A549 (cell line): Measurements from ENCODE around the gene DCLRE1B. TPM values are rescaled to one million over a fixed set of nuclear protein-coding genes. Genes with fewer than 3 reads are reported as not detected.
A peak's percentile ranks its signal among the peaks of the same experiment; 100 is the strongest.

Experiments
- ATAC-seq, 2 experiments: fragments of 200-7000 bp in 1 of 2; fragments of >200 bp in 1 of 2; cut with Nextera tagmentation in 1 of 2; cut with Tn5 transposase in 1 of 2; 3 replicates each; pipeline versions ENCODE4 v1.8.0 to v1.9.1; 2018 to 2020; ENCODE audit warnings: mild to moderate bottlenecking in 1 of 2, moderate library complexity in 1 of 2
- CTCF ChIA-PET: fragments of 300-600 bp; sonication (Branson Sonifier 250); formaldehyde crosslinking; extraction: SDS; loops from one replicate; lab custom pipeline; 2021; ENCODE audit warnings: antibody characterized with exemption, inconsistent platforms; lab: Yijun Ruan, JAX
- POLR2A ChIA-PET: fragments of 350-600 bp; formaldehyde crosslinking; extraction: SDS; loops from one replicate; lab custom pipeline; 2021; ENCODE audit warnings: antibody characterized with exemption, inconsistent platforms; lab: Yijun Ruan, JAX
- DNase-seq, 2 experiments: peaks; one replicate each; pipeline versions ENCODE4 v3.0.0 to v3.0.0-alpha.2; 2011 to 2016; ENCODE audit warnings: low read depth in 1 of 2, low spot score in 1 of 2
- FAIRE-seq: peaks from 2 replicates; lab custom pipeline; 2011; peaks lifted over from hg19 to GRCh38; lab: Jason Lieb, UNC
- H3K27ac ChIP-seq, 2 experiments: fragments of >200 bp; sonication (Bioruptor Twin); formaldehyde crosslinking; 3 replicates each; pipeline ENCODE4 v1.5.1; 2016 to 2017
- H3K4me1 ChIP-seq: fragments of >200 bp; sonication (Bioruptor Twin); formaldehyde crosslinking; 3 replicates; pipeline ENCODE4 v1.6.1; 2016
- H3K4me2 ChIP-seq: fragments of >200 bp; sonication (Bioruptor Twin); formaldehyde crosslinking; 3 replicates; pipeline ENCODE4 v1.6.1; 2016
- H3K4me3 ChIP-seq: fragments of >200 bp; sonication (Bioruptor Twin); formaldehyde crosslinking; 3 replicates; pipeline ENCODE4 v1.5.1; 2016
- H3K9me3 ChIP-seq: fragments of >200 bp; sonication (Bioruptor Twin); formaldehyde crosslinking; 3 replicates; pipeline ENCODE4 v1.6.1; 2016
- CBX2 ChIP-seq: fragments of 200-600 bp; sonication (generic); IDR thresholded peaks from 2 replicates; pipeline ENCODE4 v1.6.1; 2016; ENCODE audit warnings: low read depth, mild to moderate bottlenecking, borderline replicate concordance
- CBX8 ChIP-seq: fragments of 200-600 bp; sonication (generic); IDR thresholded peaks from 2 replicates; pipeline ENCODE4 v1.6.1; 2016
- CEBPB ChIP-seq, 2 experiments: fragments of >200 bp in 1 of 2; sonication (Bioruptor Twin) in 1 of 2; formaldehyde crosslinking in 1 of 2; IDR thresholded peaks; 2 replicates each; pipeline ENCODE4 v1.6.1; 2012 to 2016
- CHD2 ChIP-seq: fragments of 150-350 bp; IDR thresholded peaks from 2 replicates; pipeline ENCODE4 v1.6.1; 2014; ENCODE audit warnings: low read length; ENCODE audit not compliant: partially characterized antibody
- CHD4 ChIP-seq: fragments of 200-600 bp; sonication (generic); IDR thresholded peaks from 2 replicates; pipeline ENCODE4 v1.6.1; 2016; ENCODE audit warnings: antibody characterized with exemption, mild to moderate bottlenecking, borderline replicate concordance
- EHF ChIP-seq: fragments of 250-450 bp; sonication (Bioruptor Pico); IDR thresholded peaks from 2 replicates; pipeline ENCODE4 v1.5.0; 2020; ENCODE audit warnings: mild to moderate bottlenecking
- EP300 ChIP-seq, 2 experiments: fragments of >200 bp; sonication (Bioruptor Twin); formaldehyde crosslinking; IDR thresholded peaks; 2 replicates in 1 of 2; 3 replicates in 1 of 2; pipeline ENCODE4 v1.6.1; 2016 to 2017
- ESRRA ChIP-seq: fragments of 150-350 bp; IDR thresholded peaks from 2 replicates; pipeline ENCODE4 v1.6.1; 2014; ENCODE audit warnings: mild to moderate bottlenecking, low read length, borderline replicate concordance
- FOXS1 ChIP-seq: fragments of 250-450 bp; sonication (Bioruptor Pico); IDR thresholded peaks from 2 replicates; pipeline ENCODE4 v1.5.0; 2020; ENCODE audit warnings: mild to moderate bottlenecking, moderate library complexity
- HDAC2 ChIP-seq: fragments of 200-600 bp; sonication (generic); IDR thresholded peaks from 2 replicates; pipeline ENCODE4 v1.6.1; 2016
- HOXA7 ChIP-seq: fragments of 250-450 bp; sonication (Bioruptor Pico); IDR thresholded peaks from 2 replicates; pipeline ENCODE4 v1.5.0; 2020; ENCODE audit warnings: mild to moderate bottlenecking, moderate library complexity
- HOXB5 ChIP-seq: fragments of 250-450 bp; sonication (Bioruptor Pico); IDR thresholded peaks from 2 replicates; pipeline ENCODE4 v1.5.0; 2020; ENCODE audit warnings: mild to moderate bottlenecking, moderate library complexity
- JUN ChIP-seq, 2 experiments: fragments of >200 bp; sonication (Bioruptor Twin); formaldehyde crosslinking; IDR thresholded peaks; 2 replicates in 1 of 2; 3 replicates in 1 of 2; pipeline ENCODE4 v1.6.1; 2016 to 2017
- JUNB ChIP-seq: fragments of >200 bp; sonication (Bioruptor Twin); formaldehyde crosslinking; IDR thresholded peaks from 2 replicates; pipeline ENCODE4 v1.6.1; 2016
- KDM1A ChIP-seq: fragments of 200-600 bp; sonication (generic); IDR thresholded peaks from 2 replicates; pipeline ENCODE4 v1.6.1; 2016; ENCODE audit warnings: low read depth, mild to moderate bottlenecking
- MAFK ChIP-seq: fragments of 450-650 bp; IDR thresholded peaks from 2 replicates; pipeline ENCODE4 v1.6.1; 2014; ENCODE audit not compliant: partially characterized antibody
- MAZ ChIP-seq: fragments of 150-350 bp; IDR thresholded peaks from 2 replicates; pipeline ENCODE4 v1.6.1; 2014; ENCODE audit warnings: antibody characterized with exemption, low read depth, low read length, borderline replicate concordance
- MYC ChIP-seq: IDR thresholded peaks from 2 replicates; pipeline ENCODE4 v1.6.1; 2012; ENCODE audit warnings: mild to moderate bottlenecking, inconsistent platforms, low read length, improper control_type of control experiment, borderline replicate concordance
- NR3C1 ChIP-seq: fragments of >200 bp; sonication (Bioruptor Twin); formaldehyde crosslinking; IDR thresholded peaks from 3 replicates; pipeline ENCODE4 v1.6.1; 2017
- PHF8 ChIP-seq: fragments of 200-600 bp; sonication (generic); IDR thresholded peaks from 2 replicates; pipeline ENCODE4 v1.6.1; 2016; ENCODE audit warnings: low read depth, mild to moderate bottlenecking, antibody characterized with exemption, moderate library complexity, borderline replicate concordance
- POLR2A ChIP-seq: IDR thresholded peaks from 2 replicates; pipeline ENCODE4 v1.6.1; 2012; ENCODE audit warnings: mild to moderate bottlenecking, low read length
- POLR2AphosphoS2 ChIP-seq: conservative IDR thresholded peaks from 2 replicates; pipeline ENCODE4 v1.6.1; 2012; ENCODE audit warnings: low read length, improper control_type of control experiment, inconsistent platforms
- RAD21 ChIP-seq, 2 experiments: fragments of >200 bp in 1 of 2; sonication (Bioruptor Twin) in 1 of 2; formaldehyde crosslinking in 1 of 2; IDR thresholded peaks in 1 of 2; conservative IDR thresholded peaks in 1 of 2; 2 replicates in 1 of 2; 3 replicates in 1 of 2; pipeline ENCODE4 v1.6.1; 2012 to 2018; ENCODE audit warnings: inconsistent platforms in 1 of 2
- RARB ChIP-seq: fragments of 250-450 bp; sonication (Bioruptor Pico); IDR thresholded peaks from 2 replicates; pipeline ENCODE4 v1.8.0; 2021; ENCODE audit warnings: mild to moderate bottlenecking, moderate library complexity
- SMC3 ChIP-seq: fragments of >200 bp; sonication (Bioruptor Twin); formaldehyde crosslinking; IDR thresholded peaks from 3 replicates; pipeline ENCODE4 v1.6.1; 2018; ENCODE audit warnings: inconsistent platforms
- TFCP2L1 ChIP-seq: fragments of 250-450 bp; sonication (Bioruptor Pico); IDR thresholded peaks from 2 replicates; pipeline ENCODE4 v1.5.0; 2021; ENCODE audit warnings: mild to moderate bottlenecking
- ZC3H11A ChIP-seq: fragments of 450-650 bp; IDR thresholded peaks from 2 replicates; pipeline ENCODE4 v1.6.1; 2014; ENCODE audit warnings: antibody characterized with exemption, mild to moderate bottlenecking
- ZNF302 ChIP-seq: fragments of 250-450 bp; sonication (Bioruptor Pico); IDR thresholded peaks from 2 replicates; pipeline ENCODE4 v1.9.0; 2021; ENCODE audit warnings: inconsistent platforms, mild to moderate bottlenecking, moderate library complexity
- WGBS: methylation state at CpG from one replicate; pipeline ENCODE4 v1.1.6; 2017; ENCODE audit errors: missing lambda C conversion rate; 5-methylcytosine and 5-hydroxymethylcytosine counted together
- polyA minus RNA-seq: library from RNA; depleted of rRNA, polyadenylated mRNA; stranded (reverse); fragments of >200 nt; gene quantifications from 2 replicates; pipeline ENCODE4 v1.2.3, GENCODE V29; 2011; rRNA and poly(A)+ RNA removed
- polyA plus RNA-seq, 4 experiments: library from polyadenylated mRNA; depleted of rRNA in 3 of 4; stranded (reverse); fragments of >200 nt; fragmentation: RNase III in 1 of 4; extraction: RNeasy Plus Mini Kit Qiagen cat#74134 plus additional on column Dnase treatment in 1 of 4; gene quantifications; 2 replicates in 3 of 4; 3 replicates in 1 of 4; pipeline ENCODE4 v1.2.3, GENCODE V29; 2011 to 2017
- TF ChIP-seq, protein P1 (sequence below): IDR thresholded peaks from 2 replicates; pipeline ENCODE4 v1.6.1; 2012
- TF ChIP-seq, protein P2 (sequence below): fragments of >200 bp; sonication (Bioruptor Twin); formaldehyde crosslinking; IDR thresholded peaks from 3 replicates; pipeline ENCODE4 v1.5.1; 2016
- TF ChIP-seq, protein P3 (sequence below): fragments of >200 bp; sonication (Bioruptor Twin); formaldehyde crosslinking; IDR thresholded peaks from 2 replicates; pipeline ENCODE4 v1.6.1; 2016
- TF ChIP-seq, protein P4 (sequence below): fragments of 250-450 bp; sonication (Bioruptor Pico); IDR thresholded peaks from 2 replicates; pipeline ENCODE4 v1.5.0; 2020; ENCODE audit warnings: low read depth, mild to moderate bottlenecking, moderate library complexity
- TF ChIP-seq, protein P5 (sequence below): fragments of >200 bp; sonication (Bioruptor Twin); formaldehyde crosslinking; IDR thresholded peaks from 3 replicates; pipeline ENCODE4 v1.6.1; 2016
- TF ChIP-seq, protein P6 (sequence below): IDR thresholded peaks from 2 replicates; pipeline ENCODE4 v1.6.1; 2012; ENCODE audit warnings: low read depth, borderline replicate concordance

Gene DCLRE1B
- polyA plus RNA-seq (2011; rRNA removed) = 4.8 and 6.3 TPM in 2 replicates
- 3.8 and 5.1 TPM in 2 replicates for polyA plus RNA-seq (2012; cell fraction: cytosol; rRNA removed)
- polyA plus RNA-seq (2012; cell fraction: nucleus; rRNA removed) = 2.6 TPM in 2 replicates
- 5.5 to 6.4 TPM (median 5.7 TPM) in 3 replicates for polyA plus RNA-seq (2017; fragmentation: RNase III; extraction: RNeasy Plus Mini Kit Qiagen cat#74134 plus additional on column Dnase treatment)
- polyA minus RNA-seq = 5.5 and 6.7 TPM in 2 replicates

DNA sequence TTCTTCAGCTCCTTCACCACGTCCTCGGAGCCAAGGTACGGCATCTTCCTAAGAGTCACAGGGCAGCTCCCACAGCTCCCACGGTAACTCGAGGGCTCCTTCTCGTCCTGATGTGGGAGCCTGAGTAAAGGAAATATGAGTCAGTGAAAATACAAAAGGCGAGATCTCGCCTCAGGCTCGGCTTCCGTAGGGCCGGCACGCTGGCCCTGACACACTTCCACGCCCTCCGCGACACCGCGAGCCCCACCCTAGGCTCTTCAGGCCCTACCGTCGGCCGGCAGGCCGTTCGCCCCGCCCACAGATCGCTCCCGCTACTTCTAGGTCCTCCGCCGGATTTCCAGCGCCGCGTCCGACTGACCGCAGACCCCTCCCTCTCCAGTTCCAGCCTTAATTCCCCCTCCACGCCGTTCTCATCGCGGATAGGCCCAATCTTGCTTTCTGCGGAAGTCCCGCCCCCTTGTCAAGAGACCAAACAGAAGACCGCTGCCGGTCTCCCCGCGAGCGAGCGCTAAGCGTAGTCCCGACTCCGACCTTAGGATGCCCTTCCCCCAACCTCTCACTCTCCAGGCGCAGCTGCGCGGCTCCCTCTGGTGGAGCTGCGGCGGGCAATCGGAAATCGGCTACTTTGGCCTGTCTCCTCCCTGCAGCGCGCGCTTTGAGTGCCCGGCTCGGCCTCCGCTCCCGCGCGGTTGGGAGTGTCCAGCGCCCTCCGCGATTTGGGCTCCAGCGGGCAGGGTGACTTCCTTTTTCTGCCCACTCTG is at the start of gene DCLRE1B, which contains the start of gene AP4B1:
Gene DCLRE1B (plus strand): TSS at position 653 of the 761 bp plus-strand sequence. CDS start 261 bp downstream, outside the sequence.
Gene AP4B1 (minus strand): TSS at position 126 of the 761 bp plus-strand sequence. CDS start 82 bp downstream, at position 44.
- ChIA-PET POLR2A (interaction anchor here (3.5 kb wide), 1 partner anchor 25 kb away, joined by 32 read pairs; the partner anchor contains the start of gene HIPK1), CTCF (interaction anchor here (0.7 to 3.0 kb wide), 11 partner anchors 12 to 146 kb away, joined by 3 to 11 read pairs (median 3); partner anchors contain the start of genes BCL2L15, HIPK1 and PHTF1)
- no peaks in the 10 kb centered on the region for H3K9me3 ChIP-seq
- peak; percentile 95 to 96 for ATAC-seq
- peak; percentile 86 to 99 for DNase-seq
- no peak for FAIRE-seq
- H3K4me3 ChIP-seq = peak within 1 kb of the TSS; percentile 77
- H3K4me2 ChIP-seq = peak within 1 kb of the TSS; percentile 95
- WGBS = under 1% methylated on average over 37 of the region's 67 CpGs
- H3K4me1 ChIP-seq = peaks cover 9% of the 10 kb centered on the region; the same call in 1 of the 3 replicates
- H3K27ac ChIP-seq = peak within 1 kb of the TSS; percentile 83 to 92
- TF ChIP-seq CBX2 (no peak), HDAC2 (no peak), CBX8 (no peak), MAFK (no peak), RAD21 (conservative IDR thresholded peaks at IDR 0.05 in 1 of 2, IDR thresholded peaks at IDR 0.05 in 1 of 2) (peak; percentile 61 to 76), KDM1A (no peak), JUN (IDR thresholded peaks at IDR 0.05) (peak in 1 of 2 experiments; percentile 73; a peak in 3 of 5 replicates), ZNF302 (no peak), ESRRA (no peak), POLR2AphosphoS2 (no peak), RARB (CRISPR knock-in tag) (no peak), PHF8 (peak; percentile 66; the same call in 1 of the 2 replicates), SMC3 (peak; percentile 68), JUNB (no peak), MAZ (no peak), NR3C1 (no peak), CHD4 (no peak), ZC3H11A (no peak), HOXB5 (CRISPR knock-in tag) (no peak), EHF (CRISPR knock-in tag) (no peak), CEBPB (IDR thresholded peaks at IDR 0.05) (no peak), CHD2 (peak; percentile 64), POLR2A (peak; percentile 76), HOXA7 (no peak), FOXS1 (CRISPR knock-in tag) (no peak), EP300 (IDR thresholded peaks at IDR 0.05) (no peak), TFCP2L1 (no peak), MYC (peak; percentile 53; the same call in 1 of the 2 replicates)
- TF ChIP-seq, protein P1, sequence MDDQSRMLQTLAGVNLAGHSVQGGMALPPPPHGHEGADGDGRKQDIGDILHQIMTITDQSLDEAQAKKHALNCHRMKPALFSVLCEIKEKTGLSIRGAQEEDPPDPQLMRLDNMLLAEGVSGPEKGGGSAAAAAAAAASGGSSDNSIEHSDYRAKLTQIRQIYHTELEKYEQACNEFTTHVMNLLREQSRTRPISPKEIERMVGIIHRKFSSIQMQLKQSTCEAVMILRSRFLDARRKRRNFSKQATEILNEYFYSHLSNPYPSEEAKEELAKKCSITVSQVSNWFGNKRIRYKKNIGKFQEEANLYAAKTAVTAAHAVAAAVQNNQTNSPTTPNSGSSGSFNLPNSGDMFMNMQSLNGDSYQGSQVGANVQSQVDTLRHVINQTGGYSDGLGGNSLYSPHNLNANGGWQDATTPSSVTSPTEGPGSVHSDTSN = no peak; the same call in 1 of the 2 replicates
- TF ChIP-seq, protein P2, sequence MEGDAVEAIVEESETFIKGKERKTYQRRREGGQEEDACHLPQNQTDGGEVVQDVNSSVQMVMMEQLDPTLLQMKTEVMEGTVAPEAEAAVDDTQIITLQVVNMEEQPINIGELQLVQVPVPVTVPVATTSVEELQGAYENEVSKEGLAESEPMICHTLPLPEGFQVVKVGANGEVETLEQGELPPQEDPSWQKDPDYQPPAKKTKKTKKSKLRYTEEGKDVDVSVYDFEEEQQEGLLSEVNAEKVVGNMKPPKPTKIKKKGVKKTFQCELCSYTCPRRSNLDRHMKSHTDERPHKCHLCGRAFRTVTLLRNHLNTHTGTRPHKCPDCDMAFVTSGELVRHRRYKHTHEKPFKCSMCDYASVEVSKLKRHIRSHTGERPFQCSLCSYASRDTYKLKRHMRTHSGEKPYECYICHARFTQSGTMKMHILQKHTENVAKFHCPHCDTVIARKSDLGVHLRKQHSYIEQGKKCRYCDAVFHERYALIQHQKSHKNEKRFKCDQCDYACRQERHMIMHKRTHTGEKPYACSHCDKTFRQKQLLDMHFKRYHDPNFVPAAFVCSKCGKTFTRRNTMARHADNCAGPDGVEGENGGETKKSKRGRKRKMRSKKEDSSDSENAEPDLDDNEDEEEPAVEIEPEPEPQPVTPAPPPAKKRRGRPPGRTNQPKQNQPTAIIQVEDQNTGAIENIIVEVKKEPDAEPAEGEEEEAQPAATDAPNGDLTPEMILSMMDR = peak; percentile 40
- TF ChIP-seq, protein P3, sequence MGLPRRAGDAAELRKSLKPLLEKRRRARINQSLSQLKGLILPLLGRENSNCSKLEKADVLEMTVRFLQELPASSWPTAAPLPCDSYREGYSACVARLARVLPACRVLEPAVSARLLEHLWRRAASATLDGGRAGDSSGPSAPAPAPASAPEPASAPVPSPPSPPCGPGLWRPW = no peak
- TF ChIP-seq, protein P4, sequence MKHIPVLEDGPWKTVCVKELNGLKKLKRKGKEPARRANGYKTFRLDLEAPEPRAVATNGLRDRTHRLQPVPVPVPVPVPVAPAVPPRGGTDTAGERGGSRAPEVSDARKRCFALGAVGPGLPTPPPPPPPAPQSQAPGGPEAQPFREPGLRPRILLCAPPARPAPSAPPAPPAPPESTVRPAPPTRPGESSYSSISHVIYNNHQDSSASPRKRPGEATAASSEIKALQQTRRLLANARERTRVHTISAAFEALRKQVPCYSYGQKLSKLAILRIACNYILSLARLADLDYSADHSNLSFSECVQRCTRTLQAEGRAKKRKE (CRISPR knock-in tag) = no peak
- TF ChIP-seq, protein P5, sequence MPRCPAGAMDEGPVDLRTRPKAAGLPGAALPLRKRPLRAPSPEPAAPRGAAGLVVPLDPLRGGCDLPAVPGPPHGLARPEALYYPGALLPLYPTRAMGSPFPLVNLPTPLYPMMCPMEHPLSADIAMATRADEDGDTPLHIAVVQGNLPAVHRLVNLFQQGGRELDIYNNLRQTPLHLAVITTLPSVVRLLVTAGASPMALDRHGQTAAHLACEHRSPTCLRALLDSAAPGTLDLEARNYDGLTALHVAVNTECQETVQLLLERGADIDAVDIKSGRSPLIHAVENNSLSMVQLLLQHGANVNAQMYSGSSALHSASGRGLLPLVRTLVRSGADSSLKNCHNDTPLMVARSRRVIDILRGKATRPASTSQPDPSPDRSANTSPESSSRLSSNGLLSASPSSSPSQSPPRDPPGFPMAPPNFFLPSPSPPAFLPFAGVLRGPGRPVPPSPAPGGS = no peak
- TF ChIP-seq, protein P6, sequence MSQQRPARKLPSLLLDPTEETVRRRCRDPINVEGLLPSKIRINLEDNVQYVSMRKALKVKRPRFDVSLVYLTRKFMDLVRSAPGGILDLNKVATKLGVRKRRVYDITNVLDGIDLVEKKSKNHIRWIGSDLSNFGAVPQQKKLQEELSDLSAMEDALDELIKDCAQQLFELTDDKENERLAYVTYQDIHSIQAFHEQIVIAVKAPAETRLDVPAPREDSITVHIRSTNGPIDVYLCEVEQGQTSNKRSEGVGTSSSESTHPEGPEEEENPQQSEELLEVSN = no peak; the same call in 1 of the 2 replicates
